SK-N-SH (cell line): ENCODE results near the gene OSBPL8. TPM values are rescaled to one million over a fixed set of nuclear protein-coding genes. Genes with fewer than 3 reads are reported as not detected.

Experiments
- CTCF ChIA-PET: fragments of 300-600, 350-600 bp; formaldehyde crosslinking; extraction: SDS; loops from one replicate; lab custom pipeline; 2021; lab: Yijun Ruan, JAX
- POLR2A ChIA-PET: fragments of 350-600 bp; sonication (Branson Sonifier 250); formaldehyde crosslinking; extraction: SDS; loops from one replicate; lab custom pipeline; 2020; ENCODE audit warnings: antibody characterized with exemption, inconsistent platforms; lab: Yijun Ruan, JAX
- DNase-seq: peaks from one replicate; pipeline ENCODE4 v3.0.0; 2012
- H2AFZ ChIP-seq: fragments of 200-600 bp; sonication (generic); 2 replicates; pipeline ENCODE4 v1.8.1; 2016; ENCODE audit warnings: antibody characterized with exemption, mild to moderate bottlenecking, low read depth
- H3F3A ChIP-seq: fragments of 200-600 bp; sonication (generic); replicated peaks from 2 replicates; pipeline ENCODE3; 2016; ENCODE audit warnings: antibody characterized with exemption, mild to moderate bottlenecking; ENCODE audit not compliant: insufficient read depth
- H3K27ac ChIP-seq, 2 experiments: fragments of 200-500 bp in 1 of 2; fragments of 200-600 bp in 1 of 2; sonication (Bioruptor generic) in 1 of 2; sonication (generic), shearing (Covaris generic) in 1 of 2; 2 replicates each; pipeline versions ENCODE4 v1.5.1 to v1.6.1; 2014 to 2016; ENCODE audit warnings: low read depth in 2 of 2, inconsistent platforms in 1 of 2, low read length in 1 of 2, mild to moderate bottlenecking in 1 of 2, mixed read lengths in 1 of 2
- H3K27me3 ChIP-seq: fragments of 200-600 bp; sonication (generic), shearing (Covaris generic); 2 replicates; pipeline ENCODE4 v1.6.1; 2016; ENCODE audit warnings: mixed run types; ENCODE audit not compliant: insufficient read depth
- H3K36me3 ChIP-seq, 2 experiments: fragments of 200-500 bp in 1 of 2; fragments of 200-600 bp in 1 of 2; sonication (Bioruptor generic) in 1 of 2; sonication (generic) in 1 of 2; replicated peaks in 1 of 2; 2 replicates each; pipeline versions ENCODE3 to v1.5.1; 2014 to 2016; ENCODE audit warnings: low read length in 1 of 2, mild to moderate bottlenecking in 1 of 2; ENCODE audit not compliant: insufficient read depth in 2 of 2, control insufficient read depth in 1 of 2
- H3K4me1 ChIP-seq, 2 experiments: fragments of 200-500 bp in 1 of 2; fragments of 200-600 bp in 1 of 2; sonication (Bioruptor generic) in 1 of 2; sonication (generic), shearing (Covaris generic) in 1 of 2; 2 replicates each; pipeline versions ENCODE4 v1.5.1 to v1.6.1; 2014 to 2016; ENCODE audit warnings: low read depth in 1 of 2, low read length in 1 of 2, mixed run types in 1 of 2; ENCODE audit not compliant: insufficient read depth in 2 of 2, control insufficient read depth in 1 of 2
- H3K4me2 ChIP-seq: fragments of 200-600 bp; sonication (generic), shearing (Covaris generic); 2 replicates; pipeline ENCODE4 v1.6.1; 2017; ENCODE audit warnings: mixed run types
- H3K4me3 ChIP-seq, 2 experiments: fragments of 200-500 bp in 1 of 2; fragments of 200-600 bp in 1 of 2; sonication (Bioruptor generic) in 1 of 2; sonication (generic), shearing (Covaris generic) in 1 of 2; 2 replicates each; pipeline versions ENCODE4 v1.5.1 to v1.8.1; 2014 to 2016; ENCODE audit warnings: low read depth in 2 of 2, inconsistent platforms in 1 of 2, low read length in 1 of 2, mild to moderate bottlenecking in 1 of 2, mixed read lengths in 1 of 2, moderate library complexity in 1 of 2
- H3K79me2 ChIP-seq: fragments of 200-600 bp; sonication (generic); 2 replicates; pipeline ENCODE4 v1.8.1; 2017; ENCODE audit warnings: mild to moderate bottlenecking; ENCODE audit not compliant: insufficient read depth
- H3K9ac ChIP-seq: fragments of 200-600 bp; sonication (generic); 2 replicates; pipeline ENCODE4 v1.6.1; 2017; ENCODE audit warnings: mixed run types
- H3K9me2 ChIP-seq: fragments of 200-600 bp; sonication (generic); 2 replicates; pipeline ENCODE4 v1.6.1; 2017; ENCODE audit warnings: mixed run types
- H3K9me3 ChIP-seq: fragments of 200-600 bp; sonication (generic); 2 replicates; pipeline ENCODE4 v1.6.1; 2017; ENCODE audit warnings: mixed run types, mild to moderate bottlenecking, moderate library complexity
- H4K20me1 ChIP-seq: fragments of 200-600 bp; sonication (generic); 2 replicates; pipeline ENCODE4 v1.6.1; 2017; ENCODE audit warnings: mild to moderate bottlenecking, mixed run types; ENCODE audit not compliant: insufficient read depth
- CHD2 ChIP-seq: fragments of 150-350 bp; IDR thresholded peaks from 2 replicates; pipeline ENCODE4 v1.6.1; 2018; ENCODE audit warnings: low read length; ENCODE audit not compliant: partially characterized antibody
- ELF1 ChIP-seq: IDR thresholded peaks from 2 replicates; pipeline ENCODE4 v1.4.0; 2012
- EZH2phosphoT487 ChIP-seq: fragments of 200-600 bp; sonication (generic); IDR thresholded peaks from 2 replicates; pipeline ENCODE4 v1.6.1; 2017; ENCODE audit warnings: low read depth, mixed run types, mild to moderate bottlenecking, antibody characterized with exemption, moderate library complexity, borderline replicate concordance
- FOSL2 ChIP-seq: IDR thresholded peaks from 2 replicates; pipeline ENCODE4 v1.4.0; 2012; ENCODE audit warnings: low read depth, mild to moderate bottlenecking, moderate library complexity, borderline replicate concordance
- FOXJ3 ChIP-seq: sonication (generic); formaldehyde crosslinking; IDR thresholded peaks from 2 replicates; pipeline ENCODE4 v1.5.1; 2020; ENCODE audit warnings: mild to moderate bottlenecking, missing genetic modification reagents
- GABPA ChIP-seq: IDR thresholded peaks from 2 replicates; pipeline ENCODE4 v1.4.0; 2012; ENCODE audit warnings: low read depth, mild to moderate bottlenecking
- GATA2 ChIP-seq: sonication (generic); formaldehyde crosslinking; IDR thresholded peaks from 2 replicates; pipeline ENCODE4 v1.5.0; 2020; ENCODE audit warnings: mild to moderate bottlenecking, missing genetic modification reagents
- JUND ChIP-seq: IDR thresholded peaks from 2 replicates; pipeline ENCODE4 v1.4.0; 2012
- NFIC ChIP-seq: IDR thresholded peaks from 2 replicates; pipeline ENCODE4 v1.4.0; 2012; ENCODE audit warnings: borderline replicate concordance
- POLR2AphosphoS5 ChIP-seq: IDR thresholded peaks from 2 replicates; pipeline ENCODE4 v1.6.1; 2012; ENCODE audit warnings: low read depth, low read length
- RFX5 ChIP-seq: IDR thresholded peaks from 2 replicates; pipeline ENCODE4 v1.6.1; 2012; ENCODE audit warnings: mild to moderate bottlenecking, improper control_type of control experiment, low read length
- RXRA ChIP-seq: IDR thresholded peaks from 2 replicates; pipeline ENCODE4 v1.4.0; 2012; ENCODE audit warnings: low read depth, mild to moderate bottlenecking, borderline replicate concordance
- SIN3A ChIP-seq: IDR thresholded peaks from 2 replicates; pipeline ENCODE4 v1.6.1; 2012; ENCODE audit warnings: low read depth, mild to moderate bottlenecking, low read length, moderate library complexity, borderline replicate concordance
- TAF1 ChIP-seq: IDR thresholded peaks from 2 replicates; pipeline ENCODE4 v1.6.1; 2012; ENCODE audit warnings: low read depth, mild to moderate bottlenecking, low read length, moderate library complexity, borderline replicate concordance
- TCF12 ChIP-seq: IDR thresholded peaks from 2 replicates; pipeline ENCODE4 v1.4.0; 2012
- TEAD4 ChIP-seq: IDR thresholded peaks from 2 replicates; pipeline ENCODE4 v1.4.0; 2012; ENCODE audit warnings: mild to moderate bottlenecking, borderline replicate concordance; ENCODE audit not compliant: insufficient read depth
- WGBS: methylation state at CpG from one replicate; pipeline ENCODE4 v1.1.6; 2017; ENCODE audit warnings: low lambda C conversion rate; 5-methylcytosine and 5-hydroxymethylcytosine counted together
- polyA plus RNA-seq, 3 experiments: library from polyadenylated mRNA; depleted of rRNA; stranded (reverse); fragments of >200 nt; gene quantifications; 2 replicates each; pipeline ENCODE4 v1.2.3, GENCODE V29; 2012
- TF ChIP-seq, protein P1 (sequence below): IDR thresholded peaks from 2 replicates; pipeline ENCODE4; 2012
- TF ChIP-seq, protein P2 (sequence below): fragments of 150-350 bp; IDR thresholded peaks from 2 replicates; pipeline ENCODE4 v1.6.1; 2017; ENCODE audit warnings: antibody characterized with exemption, low read length, low read depth, borderline replicate concordance
- TF ChIP-seq, protein P3 (sequence below): fragments of 150-350 bp; IDR thresholded peaks from 2 replicates; pipeline ENCODE4 v1.6.1; 2016; ENCODE audit warnings: mild to moderate bottlenecking, low read depth, low read length

OSBPL8 gene
- polyA plus RNA-seq, 1 of the 3 experiments (the other 2 are of a cell fraction): 10.6 TPM

DNA sequence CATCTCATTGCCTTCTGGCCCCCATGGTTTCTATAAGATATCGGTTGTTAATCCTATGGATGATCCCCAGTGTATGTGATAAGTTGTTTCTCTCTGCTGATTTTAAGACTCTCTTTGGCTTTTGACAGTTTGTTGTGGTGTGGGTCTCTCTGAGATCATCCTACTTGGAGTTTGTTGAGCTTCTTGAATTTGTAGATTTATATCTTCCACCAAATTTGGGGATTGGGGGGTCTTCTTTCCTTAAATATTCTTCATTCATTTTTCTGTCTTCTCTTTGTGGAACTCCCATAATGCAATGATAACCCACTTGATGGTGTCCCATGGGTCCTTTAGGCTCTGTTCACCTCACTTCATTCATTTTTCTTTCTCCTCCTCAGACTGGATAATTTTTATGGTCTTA, 191.3 kb downstream of the OSBPL8 start:
- Histone ChIP-seq H3K4me3 (no peak overlapping the region), H3K27me3 (no peaks in the 10 kb centered on the region), H3K4me1 (no peaks in the 10 kb centered on the region), H3K36me3 (peaks cover 55 to 80% of the 10 kb centered on the region in 2 experiments), H2AFZ (no peak overlapping the region), H3K9ac (no peak overlapping the region), H3K9me3 (0 out of 2 replicates have a peak, but pooled peaks cover 13% of the 10 kb centered on the region), H3F3A (peaks cover 7% of the 10 kb centered on the region), H4K20me1 (no peaks in the 10 kb centered on the region), H3K79me2 (no peaks in the 10 kb centered on the region), H3K27ac (no peak overlapping the region), H3K4me2 (no peak overlapping the region), H3K9me2 (no peaks in the 10 kb centered on the region)
- ChIA-PET POLR2A (no interaction called here), CTCF (interaction anchor here (2.6 kb wide), 1 partner anchor 87 kb away, joined by 6 read pairs; no protein-coding TSS in a partner anchor)
- 95% methylated on average over 1 of the region's 1 CpG for whole genome bisulfite sequencing
- DNase-seq: no peak
- TF ChIP-seq, protein P1, sequence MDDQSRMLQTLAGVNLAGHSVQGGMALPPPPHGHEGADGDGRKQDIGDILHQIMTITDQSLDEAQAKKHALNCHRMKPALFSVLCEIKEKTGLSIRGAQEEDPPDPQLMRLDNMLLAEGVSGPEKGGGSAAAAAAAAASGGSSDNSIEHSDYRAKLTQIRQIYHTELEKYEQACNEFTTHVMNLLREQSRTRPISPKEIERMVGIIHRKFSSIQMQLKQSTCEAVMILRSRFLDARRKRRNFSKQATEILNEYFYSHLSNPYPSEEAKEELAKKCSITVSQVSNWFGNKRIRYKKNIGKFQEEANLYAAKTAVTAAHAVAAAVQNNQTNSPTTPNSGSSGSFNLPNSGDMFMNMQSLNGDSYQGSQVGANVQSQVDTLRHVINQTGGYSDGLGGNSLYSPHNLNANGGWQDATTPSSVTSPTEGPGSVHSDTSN: no peak
- TF ChIP-seq, protein P2, sequence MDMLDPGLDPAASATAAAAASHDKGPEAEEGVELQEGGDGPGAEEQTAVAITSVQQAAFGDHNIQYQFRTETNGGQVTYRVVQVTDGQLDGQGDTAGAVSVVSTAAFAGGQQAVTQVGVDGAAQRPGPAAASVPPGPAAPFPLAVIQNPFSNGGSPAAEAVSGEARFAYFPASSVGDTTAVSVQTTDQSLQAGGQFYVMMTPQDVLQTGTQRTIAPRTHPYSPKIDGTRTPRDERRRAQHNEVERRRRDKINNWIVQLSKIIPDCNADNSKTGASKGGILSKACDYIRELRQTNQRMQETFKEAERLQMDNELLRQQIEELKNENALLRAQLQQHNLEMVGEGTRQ: no peak
- TF ChIP-seq TCF12: no peak
- no peak for TF ChIP-seq FOXJ3 (CRISPR knock-in tag)
- TF ChIP-seq NFIC: no peak
- no peak for TF ChIP-seq TEAD4
- no peak for TF ChIP-seq SIN3A
- TF ChIP-seq, protein P3, sequence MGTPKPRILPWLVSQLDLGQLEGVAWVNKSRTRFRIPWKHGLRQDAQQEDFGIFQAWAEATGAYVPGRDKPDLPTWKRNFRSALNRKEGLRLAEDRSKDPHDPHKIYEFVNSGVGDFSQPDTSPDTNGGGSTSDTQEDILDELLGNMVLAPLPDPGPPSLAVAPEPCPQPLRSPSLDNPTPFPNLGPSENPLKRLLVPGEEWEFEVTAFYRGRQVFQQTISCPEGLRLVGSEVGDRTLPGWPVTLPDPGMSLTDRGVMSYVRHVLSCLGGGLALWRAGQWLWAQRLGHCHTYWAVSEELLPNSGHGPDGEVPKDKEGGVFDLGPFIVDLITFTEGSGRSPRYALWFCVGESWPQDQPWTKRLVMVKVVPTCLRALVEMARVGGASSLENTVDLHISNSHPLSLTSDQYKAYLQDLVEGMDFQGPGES: no peak
- TF ChIP-seq TAF1: no peak
- no peak for TF ChIP-seq JUND
- TF ChIP-seq EZH2phosphoT487: no peak
- no peak for TF ChIP-seq RFX5
- TF ChIP-seq ELF1: no peak
- TF ChIP-seq GATA2 (CRISPR knock-in tag): no peak
- TF ChIP-seq CHD2: no peak
- TF ChIP-seq POLR2AphosphoS5: no peak
- TF ChIP-seq FOSL2: no peak
- TF ChIP-seq GABPA: no peak
- TF ChIP-seq RXRA: no peak
